HFF-Myc (cell line): ENCODE data around the gene TNKS1BP1.

Source experiments
- DNase-seq: peaks from one replicate; pipeline ENCODE4 v3.0.0-alpha.2; 2011; ENCODE audit warnings: low read depth; ENCODE audit errors: extremely low read depth
- H3K4me3 ChIP-seq: replicated peaks from 2 replicates; pipeline ENCODE4 v1.5.1; 2011; ENCODE audit warnings: low read depth, mild to moderate bottlenecking, control low read depth, low read length
- CTCF ChIP-seq: IDR thresholded peaks from 2 replicates; pipeline ENCODE4 v1.5.1; 2012; ENCODE audit warnings: mild to moderate bottlenecking, low read depth, low read length, control low read depth; ENCODE audit errors: missing control alignments

TNKS1BP1 gene

GRCh38 chr11:57332694-57333440 is 8.1 kb upstream of the TNKS1BP1 start:
- DNase-seq: no peak
- H3K4me3 ChIP-seq: no peak overlapping the region
- TF ChIP-seq CTCF: no peak

GRCh38 chr11:57331720-57332119 is 7.0 kb upstream of the TNKS1BP1 start:
- TF ChIP-seq CTCF: no peak
- H3K4me3 ChIP-seq: no peak overlapping the region
- no peak for DNase-seq

- no peak for DNase-seq
- no peak overlapping the region for H3K4me3 ChIP-seq
- TF ChIP-seq CTCF: no peak
These were observed 5.3 kb upstream of the TNKS1BP1 start for GRCh38 chr11:57330029-57330428.

GRCh38 chr11:57327721-57328120 is 3.0 kb upstream of the TNKS1BP1 start:
- no peak for DNase-seq
- no peak for TF ChIP-seq CTCF
- H3K4me3 ChIP-seq: no peak overlapping the region

GRCh38 chr11:57325735-57326048 is 940 bp upstream of the TNKS1BP1 start:
- DNase-seq: no peak
- H3K4me3 ChIP-seq: peak overlapping the region; percentile 80
- no peak for TF ChIP-seq CTCF

- DNase-seq: no peak
- TF ChIP-seq CTCF: no peak
- H3K4me3 ChIP-seq: peak overlapping the region; percentile 80
These were observed 432 bp downstream of the TNKS1BP1 start for GRCh38 chr11:57324154-57324885.
